Peyer's patch (tissue), 4 donors: ENCODE data around the gene ASB1.

ENCODE experiments used
- CTCF ChIP-seq, 6 experiments: fragments of 450-650 bp in 4 of 6; fragments of 200-600 bp in 2 of 6; sonication (generic) in 1 of 6; IDR thresholded peaks; one replicate each; pipeline ENCODE4 v1.5.1; 2017 to 2019; ENCODE audit warnings: antibody characterized with exemption in 6 of 6, mild to moderate bottlenecking in 3 of 6, moderate library complexity in 1 of 6
- POLR2A ChIP-seq, 2 donors: fragments of 450-650 bp; IDR thresholded peaks; one replicate each; pipeline ENCODE4 v1.5.1; 2017; ENCODE audit warnings: antibody characterized with exemption in 2 of 2, mild to moderate bottlenecking in 2 of 2, moderate library complexity in 2 of 2

GRCh38 chr2:238495422-238495821 lies 68.7 kb downstream of the ASB1 start:
- TF ChIP-seq CTCF (IDR thresholded peaks at IDR 0.05) = no peak
- TF ChIP-seq POLR2A (IDR thresholded peaks at IDR 0.05) = no peak
